IMR-90 (cell line): ENCODE measurements around the gene VPS26B.

ENCODE experiments used
- ELK1 ChIP-seq: fragments of 150-350 bp; IDR thresholded peaks from 2 replicates; pipeline ENCODE4 v1.6.1; 2016; ENCODE audit warnings: low read depth, mild to moderate bottlenecking, low read length, moderate library complexity, borderline replicate concordance
- FOS ChIP-seq: fragments of 150-350 bp; IDR thresholded peaks from 2 replicates; pipeline ENCODE4 v1.6.1; 2016; ENCODE audit warnings: low read depth, low read length
- POLR2A ChIP-seq: IDR thresholded peaks from 2 replicates; pipeline ENCODE4 v1.6.1; 2012; ENCODE audit warnings: mild to moderate bottlenecking, low read depth, low read length
- SMC3 ChIP-seq: fragments of 150-350 bp; IDR thresholded peaks from 2 replicates; pipeline ENCODE4 v1.6.1; 2016; ENCODE audit warnings: low read depth, mild to moderate bottlenecking, antibody characterized with exemption, low read length, moderate library complexity
- TF ChIP-seq, protein P1 (sequence below): conservative IDR thresholded peaks from 2 replicates; pipeline ENCODE4 v1.5.1; 2012; ENCODE audit warnings: mild to moderate bottlenecking, low read depth, low read length, improper control_type of control experiment

GRCh38 chr11:134237557-134237922 is 13.1 kb downstream of the VPS26B start:
- TF ChIP-seq, protein P1, sequence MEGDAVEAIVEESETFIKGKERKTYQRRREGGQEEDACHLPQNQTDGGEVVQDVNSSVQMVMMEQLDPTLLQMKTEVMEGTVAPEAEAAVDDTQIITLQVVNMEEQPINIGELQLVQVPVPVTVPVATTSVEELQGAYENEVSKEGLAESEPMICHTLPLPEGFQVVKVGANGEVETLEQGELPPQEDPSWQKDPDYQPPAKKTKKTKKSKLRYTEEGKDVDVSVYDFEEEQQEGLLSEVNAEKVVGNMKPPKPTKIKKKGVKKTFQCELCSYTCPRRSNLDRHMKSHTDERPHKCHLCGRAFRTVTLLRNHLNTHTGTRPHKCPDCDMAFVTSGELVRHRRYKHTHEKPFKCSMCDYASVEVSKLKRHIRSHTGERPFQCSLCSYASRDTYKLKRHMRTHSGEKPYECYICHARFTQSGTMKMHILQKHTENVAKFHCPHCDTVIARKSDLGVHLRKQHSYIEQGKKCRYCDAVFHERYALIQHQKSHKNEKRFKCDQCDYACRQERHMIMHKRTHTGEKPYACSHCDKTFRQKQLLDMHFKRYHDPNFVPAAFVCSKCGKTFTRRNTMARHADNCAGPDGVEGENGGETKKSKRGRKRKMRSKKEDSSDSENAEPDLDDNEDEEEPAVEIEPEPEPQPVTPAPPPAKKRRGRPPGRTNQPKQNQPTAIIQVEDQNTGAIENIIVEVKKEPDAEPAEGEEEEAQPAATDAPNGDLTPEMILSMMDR, result no peak
- TF ChIP-seq POLR2A (no peak), FOS (no peak), SMC3 (no peak), ELK1 (no peak)
